Measurements from ENCODE around the gene RANBP2.
"Not testable (repeated sequence)": the region's sequence is repeated elsewhere in the genome, so short reads cannot be mapped to it uniquely, and the experiment has no call there.

Gene RANBP2

DNA sequence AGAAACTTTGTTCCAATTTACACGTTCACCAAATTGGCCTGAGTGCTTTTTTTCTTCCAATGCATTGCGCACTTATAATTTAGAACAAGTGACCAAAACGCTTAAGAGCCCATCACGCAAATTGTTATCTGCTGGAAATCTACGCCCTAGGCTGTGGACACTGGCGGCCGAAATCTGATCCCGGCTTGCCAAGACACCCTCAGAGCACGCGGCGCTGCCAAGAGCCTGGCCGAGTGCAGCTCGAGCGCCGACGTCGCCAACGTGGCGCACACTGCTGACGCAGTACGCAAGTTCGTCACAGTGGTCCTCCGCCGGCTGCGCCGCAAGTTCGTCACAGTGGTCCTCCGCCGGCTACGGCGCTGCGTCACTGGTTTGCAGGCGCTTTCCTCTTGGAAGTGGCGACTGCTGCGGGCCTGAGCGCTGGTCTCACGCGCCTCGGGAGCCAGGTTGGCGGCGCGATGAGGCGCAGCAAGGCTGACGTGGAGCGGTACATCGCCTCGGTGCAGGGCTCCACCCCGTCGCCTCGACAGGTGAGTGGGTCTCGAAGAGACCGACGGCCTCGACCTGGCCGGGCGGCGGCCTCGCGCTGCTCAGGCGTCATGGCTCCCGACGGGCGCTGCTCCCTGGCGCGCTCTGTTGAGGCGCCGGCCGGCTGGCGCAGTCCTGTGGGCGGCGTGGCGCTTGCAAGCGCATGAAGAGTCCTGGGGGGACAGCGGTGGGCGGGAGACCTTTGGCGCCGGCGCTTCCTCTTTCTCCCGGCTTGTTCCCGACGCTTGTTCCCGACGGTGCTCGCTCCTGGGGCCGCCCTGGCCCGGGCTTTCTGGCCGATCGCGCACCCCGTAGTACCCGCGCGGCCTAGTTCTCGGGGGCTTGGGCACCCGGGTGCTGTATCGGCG is at the start of gene RANBP2:
Gene RANBP2, plus strand, starts transcription at position 334 of the 896 bp plus-strand sequence. Its CDS starts 125 bp downstream, at position 459.
- DNase-seq (ENCODE audit: low read depth) = peak; percentile 95

DNA sequence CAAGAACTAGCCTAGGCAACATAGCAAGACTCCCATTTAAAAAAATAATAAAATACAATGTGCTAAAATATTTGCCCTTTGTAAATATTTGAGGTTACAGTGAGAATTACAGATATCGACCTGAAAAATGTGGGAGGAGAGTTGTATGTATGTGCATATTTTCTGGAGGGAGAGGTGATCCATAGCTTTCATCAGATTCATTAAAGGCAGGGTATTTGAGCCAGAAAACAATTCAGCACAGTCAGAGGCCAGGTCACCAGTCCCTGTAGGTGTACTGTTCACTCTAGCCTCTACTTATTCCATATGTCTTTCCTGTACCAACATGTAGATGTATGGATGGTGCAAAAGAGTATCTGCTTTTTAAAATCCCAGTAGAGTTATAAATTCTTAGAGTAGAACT is 49.0 kb upstream of the RANBP2 start:
- DNase-seq (ENCODE audit: low read depth) = not testable (repeated sequence)

DNA sequence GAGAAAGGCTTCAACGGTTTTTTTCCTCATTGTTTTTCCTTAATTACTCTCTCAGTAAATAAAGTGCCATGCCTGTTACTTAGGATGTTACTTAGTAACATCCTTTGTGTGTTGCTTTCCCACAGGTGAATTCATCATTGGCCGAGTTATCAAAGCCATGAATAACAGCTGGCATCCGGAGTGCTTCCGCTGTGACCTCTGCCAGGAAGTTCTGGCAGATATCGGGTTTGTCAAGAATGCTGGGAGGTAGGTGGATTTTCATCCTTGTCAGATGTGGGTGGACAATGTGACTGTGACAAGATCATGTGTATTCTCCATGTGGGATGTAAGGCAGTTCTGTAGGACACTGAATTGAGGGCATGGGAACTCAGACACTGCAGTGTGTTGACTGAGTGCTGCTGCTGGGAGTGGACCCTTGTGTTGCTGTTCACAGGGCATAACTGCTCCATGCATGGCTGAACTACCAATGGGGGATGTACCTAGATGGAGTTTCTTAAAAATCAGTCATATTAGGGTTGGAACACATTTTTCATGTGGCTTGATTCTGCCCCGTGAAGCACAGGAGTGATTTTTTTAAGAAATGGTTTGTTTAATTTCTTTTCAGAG is 47.0 kb upstream of the RANBP2 start:
- not testable (repeated sequence) for DNase-seq (ENCODE audit: low read depth)

DNA sequence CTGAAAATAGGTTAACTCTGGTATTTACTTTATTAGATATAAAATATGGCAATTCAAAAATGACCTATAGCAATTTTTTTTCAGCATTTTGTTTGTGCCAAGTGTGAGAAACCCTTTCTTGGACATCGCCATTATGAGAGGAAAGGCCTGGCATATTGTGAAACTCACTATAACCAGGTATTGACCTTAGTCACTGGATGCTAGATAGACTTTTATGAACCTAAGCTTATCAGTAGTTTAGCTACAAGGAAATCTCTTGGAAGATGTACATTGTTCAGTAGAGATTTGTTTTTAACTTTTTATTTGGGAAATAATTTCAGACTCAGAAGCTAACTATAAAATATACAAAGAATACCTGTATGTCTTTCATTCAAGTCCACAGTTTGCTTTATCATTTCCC is 42.8 kb upstream of the RANBP2 start:
- DNase-seq (ENCODE audit: low read depth) = not testable (repeated sequence)

- DNase-seq (ENCODE audit: low read depth) = not testable (repeated sequence)
Observed at GRCh38 chr2:108677239-108677744, 42.0 kb upstream of the RANBP2 start.

DNA sequence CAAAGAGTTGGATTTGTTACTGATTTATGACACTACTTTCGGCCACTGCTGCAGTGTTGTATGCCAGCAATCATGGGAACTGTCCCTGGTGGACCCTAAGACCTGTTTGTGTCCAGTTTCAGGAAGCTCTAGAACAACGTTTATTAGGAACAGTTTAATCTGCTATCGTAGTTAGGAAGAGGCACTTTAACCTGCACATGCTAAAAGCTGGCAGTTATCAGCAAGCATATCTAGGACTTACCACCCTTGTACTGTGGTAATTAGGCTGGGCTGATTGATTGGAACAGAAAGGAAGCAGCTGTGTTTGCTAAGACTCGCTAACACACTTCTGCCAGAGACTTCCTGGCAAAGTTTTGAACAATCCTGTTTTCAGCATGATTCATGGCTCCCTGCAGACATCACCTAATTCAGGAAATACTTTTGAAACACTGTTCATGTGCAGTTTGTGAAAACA is 41.1 kb upstream of the RANBP2 start:
- peak; percentile 18 for DNase-seq (ENCODE audit: low read depth)

GRCh38 chr2:108680805-108681204 is 38.5 kb upstream of the RANBP2 start:
- not testable (repeated sequence) for DNase-seq (ENCODE audit: low read depth)

DNA sequence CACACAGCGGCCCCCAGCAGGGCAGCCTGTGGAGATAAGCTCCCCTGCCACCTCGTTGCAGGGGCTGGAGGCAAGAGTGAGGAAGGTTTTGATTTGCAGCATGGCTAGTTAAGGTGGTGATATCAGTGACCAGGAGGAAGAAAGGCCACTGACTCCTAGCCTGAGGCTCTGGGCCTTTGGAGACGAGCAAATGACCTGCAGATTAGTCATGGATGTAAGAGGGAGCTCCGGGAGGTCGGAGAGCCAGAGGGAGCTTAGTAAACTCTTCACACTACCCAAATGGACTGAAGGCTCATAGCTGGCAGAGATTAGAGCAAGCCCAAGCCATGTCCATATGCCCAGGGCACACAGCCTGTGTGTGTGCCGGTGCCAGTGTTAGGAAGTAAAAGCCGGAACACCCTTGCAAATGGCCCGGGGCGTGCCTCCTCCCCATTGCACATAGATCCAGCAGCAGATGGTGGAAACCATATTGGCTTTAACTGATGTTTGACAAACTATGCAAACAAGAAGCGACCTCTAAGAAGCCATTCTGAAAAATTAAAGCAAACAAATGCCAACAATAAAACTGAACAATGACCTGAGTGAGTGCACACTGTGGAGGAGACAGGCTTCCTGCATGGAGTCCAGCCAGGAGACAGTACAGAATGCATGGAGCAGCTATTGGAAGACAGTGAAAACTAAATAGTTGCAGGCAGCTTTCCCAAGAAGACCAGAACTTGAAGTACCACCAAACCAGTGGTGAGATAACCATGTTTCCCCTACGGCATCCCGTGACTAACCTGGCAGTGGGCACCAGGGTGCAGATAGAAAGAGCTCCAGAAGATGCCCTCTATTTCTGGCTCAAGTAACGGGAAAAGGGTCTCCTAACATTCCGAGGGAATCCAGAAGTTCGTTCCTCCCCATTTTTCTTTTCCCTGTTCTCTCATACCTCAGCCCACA is 30.2 kb upstream of the RANBP2 start:
- not testable (repeated sequence) for DNase-seq (ENCODE audit: low read depth)

DNA sequence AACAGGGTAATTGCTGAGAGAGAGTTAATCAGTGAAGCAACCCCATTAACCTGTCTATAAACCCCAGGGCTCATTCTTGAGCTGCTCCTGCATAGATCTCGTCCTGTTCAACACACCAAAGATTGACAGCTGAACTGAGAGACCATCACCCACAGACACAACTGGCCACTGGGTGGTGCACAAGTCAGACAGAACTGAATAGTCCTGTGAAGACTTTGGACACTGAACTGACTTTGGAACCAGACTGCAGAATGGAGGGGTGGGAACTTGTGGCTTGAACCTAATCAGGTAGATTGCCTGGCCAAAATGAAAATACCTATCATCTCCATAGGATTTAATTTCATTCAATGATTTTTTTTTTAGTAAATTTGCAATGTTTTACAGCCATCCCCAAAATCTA is 29.3 kb upstream of the RANBP2 start:
- not testable (repeated sequence) for DNase-seq (ENCODE audit: low read depth)

DNA sequence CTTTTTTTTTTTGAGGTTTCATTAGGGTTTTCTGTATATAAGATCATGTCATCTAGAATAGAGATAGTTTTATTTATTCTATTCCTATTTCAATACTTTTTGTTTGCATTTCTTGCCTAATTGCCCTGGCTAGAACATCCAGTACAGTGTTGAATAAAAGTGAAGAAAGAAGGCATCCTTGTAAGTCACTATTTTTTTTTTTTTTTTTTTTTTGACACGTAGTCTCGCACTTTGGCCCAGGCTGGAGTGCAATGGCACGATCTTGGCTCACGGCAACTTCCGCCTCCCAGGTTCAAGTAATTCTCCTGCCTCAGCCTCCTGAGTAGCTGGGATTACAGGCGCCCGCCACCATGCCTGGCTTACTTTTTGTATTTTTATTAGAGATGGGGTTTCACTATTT is 27.8 kb upstream of the RANBP2 start:
- DNase-seq (ENCODE audit: low read depth) = no peak

DNA sequence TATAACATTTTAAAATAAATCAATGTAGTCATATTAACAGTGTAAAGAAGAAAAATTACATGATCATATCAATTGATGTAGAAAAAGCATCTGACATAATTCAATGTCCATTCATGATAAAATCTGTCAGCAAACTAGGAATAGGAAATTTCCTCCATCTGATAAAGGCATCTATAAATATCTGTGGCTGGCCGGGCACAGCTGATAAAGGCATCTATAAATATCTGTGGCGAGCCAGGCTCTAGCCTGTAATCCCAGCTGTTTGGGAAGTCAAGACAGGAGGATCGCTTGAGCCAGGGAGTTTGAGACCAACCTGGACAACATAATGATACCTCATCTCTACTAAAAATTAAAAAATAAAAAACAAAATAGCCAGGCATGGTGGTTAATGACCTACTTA is 18.1 kb upstream of the RANBP2 start:
- DNase-seq (ENCODE audit: low read depth) = no peak

- DNase-seq (ENCODE audit: low read depth) = no peak
Observed at GRCh38 chr2:108701806-108702205, 17.5 kb upstream of the RANBP2 start.

DNA sequence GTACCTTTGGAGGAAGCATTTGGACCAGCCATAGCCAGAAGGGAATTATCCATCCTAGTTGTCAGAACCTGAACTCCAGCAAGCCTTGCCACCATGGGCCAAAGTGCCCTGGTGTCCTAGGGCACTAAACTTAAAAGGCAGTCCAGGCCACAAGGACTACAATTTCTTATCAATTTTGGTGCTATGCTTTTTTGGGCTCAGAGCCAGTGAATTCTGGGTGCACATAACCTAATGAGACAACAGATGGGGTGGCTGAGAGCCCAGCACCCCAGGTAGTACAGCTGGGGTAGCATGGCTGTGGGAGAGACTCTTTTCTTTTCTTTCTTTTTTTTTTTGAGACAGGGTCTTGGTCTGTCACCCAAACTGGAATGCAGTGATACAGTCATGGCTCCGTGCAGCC is 14.4 kb upstream of the RANBP2 start:
- DNase-seq (ENCODE audit: low read depth) = no peak

DNA sequence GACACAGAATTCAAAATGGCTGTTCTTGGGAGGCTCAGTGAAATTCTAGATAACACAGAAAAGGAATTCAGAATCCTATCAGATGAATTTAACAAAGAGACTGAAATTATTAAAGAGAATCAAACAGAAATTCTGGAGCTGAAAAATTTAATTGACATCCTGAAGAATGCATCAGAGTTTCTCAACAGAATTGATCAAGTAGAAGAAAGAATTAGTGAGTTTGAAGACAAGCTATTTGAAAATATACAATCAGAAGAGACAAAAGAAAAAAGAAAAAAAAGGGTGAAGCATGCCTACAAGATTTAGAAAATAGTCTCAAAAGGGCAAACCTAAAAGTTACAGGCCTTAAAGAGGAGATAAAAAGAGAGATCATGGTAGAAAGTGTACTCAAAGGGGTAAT is 12.0 kb upstream of the RANBP2 start:
- no peak for DNase-seq (ENCODE audit: low read depth)

DNA sequence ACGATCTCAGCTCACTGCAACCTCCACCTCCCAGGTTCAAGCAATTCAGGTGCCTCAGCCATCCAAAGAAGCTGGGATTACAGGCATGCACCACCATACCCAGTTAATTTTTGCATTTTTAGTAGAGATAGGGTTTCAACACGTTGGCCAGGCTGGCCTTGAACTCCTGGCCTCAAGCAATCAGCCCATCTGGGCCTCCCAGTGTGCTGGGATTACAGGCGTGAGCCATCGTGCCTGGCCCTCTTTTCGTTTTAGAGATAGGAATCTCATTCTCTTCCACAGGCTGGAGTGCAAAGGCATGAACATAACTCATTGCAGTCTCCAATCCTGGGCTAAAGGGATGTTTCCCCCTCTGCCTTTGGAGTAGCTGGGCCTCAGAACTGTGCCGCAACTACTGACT is 2.3 kb upstream of the RANBP2 start:
- DNase-seq (ENCODE audit: low read depth) = not testable (repeated sequence)

GRCh38 chr2:108726048-108726447 is 6.8 kb downstream of the RANBP2 start:
- DNase-seq (ENCODE audit: low read depth) = not testable (repeated sequence)

DNA sequence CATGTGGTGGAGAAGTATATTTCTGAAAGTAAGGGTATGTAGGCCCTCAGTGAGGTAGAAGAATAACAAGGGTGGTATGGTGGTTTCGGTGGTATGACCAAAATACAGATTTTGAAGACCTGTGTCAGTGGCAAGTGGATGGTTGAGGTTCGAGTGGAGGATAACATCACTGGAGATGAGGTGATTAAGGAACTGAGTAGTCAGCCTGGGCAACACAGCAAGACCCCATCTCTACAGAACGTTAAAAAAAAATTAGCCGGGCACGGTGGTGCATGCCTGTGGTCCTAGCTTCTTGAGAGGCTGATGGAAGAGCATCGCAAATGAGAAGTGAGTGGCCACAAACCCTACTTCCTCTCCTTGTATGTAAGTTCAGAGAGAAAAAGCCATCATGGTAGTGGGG is 15.4 kb downstream of the RANBP2 start:
- DNase-seq (ENCODE audit: low read depth) = not testable (repeated sequence)

DNA sequence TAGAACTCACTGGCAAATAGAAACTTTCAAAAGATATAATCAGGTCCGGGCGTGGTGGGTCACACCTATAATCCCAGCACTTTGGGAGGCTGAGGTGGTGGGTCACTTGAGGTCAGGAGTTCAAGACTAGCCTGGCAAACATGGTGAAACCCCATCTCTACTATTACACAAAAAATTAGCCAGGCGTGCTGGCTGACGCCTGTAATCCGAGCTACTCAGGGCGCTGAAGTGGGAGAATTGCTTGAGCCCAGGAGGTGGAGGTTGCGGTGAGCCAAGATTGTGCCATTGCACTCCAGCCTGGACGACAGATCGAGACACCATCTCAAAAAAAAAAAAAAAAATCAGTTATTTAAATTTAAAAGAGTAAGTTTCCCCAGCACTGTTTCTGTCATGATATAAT is 38.7 kb downstream of the RANBP2 start:
- not testable (repeated sequence) for DNase-seq (ENCODE audit: low read depth)

- DNase-seq (ENCODE audit: low read depth) = not testable (repeated sequence)
Observed at GRCh38 chr2:108762618-108763017, 43.3 kb downstream of the RANBP2 start.

GRCh38 chr2:108766671-108767070 is 47.4 kb downstream of the RANBP2 start:
- not testable (repeated sequence) for DNase-seq (ENCODE audit: low read depth)

DNA sequence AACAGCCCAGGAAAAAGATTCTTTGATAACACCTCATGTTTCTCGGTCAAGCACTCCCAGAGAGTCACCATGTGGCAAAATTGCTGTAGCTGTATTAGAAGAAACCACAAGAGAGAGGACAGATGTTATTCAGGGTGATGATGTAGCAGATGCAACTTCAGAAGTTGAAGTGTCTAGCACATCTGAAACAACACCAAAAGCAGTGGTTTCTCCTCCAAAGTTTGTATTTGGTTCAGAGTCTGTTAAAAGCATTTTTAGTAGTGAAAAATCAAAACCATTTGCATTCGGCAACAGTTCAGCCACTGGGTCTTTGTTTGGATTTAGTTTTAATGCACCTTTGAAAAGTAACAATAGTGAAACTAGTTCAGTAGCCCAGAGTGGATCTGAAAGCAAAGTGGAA is 48.6 kb downstream of the RANBP2 start:
- not testable (repeated sequence) for DNase-seq (ENCODE audit: low read depth)

DNA sequence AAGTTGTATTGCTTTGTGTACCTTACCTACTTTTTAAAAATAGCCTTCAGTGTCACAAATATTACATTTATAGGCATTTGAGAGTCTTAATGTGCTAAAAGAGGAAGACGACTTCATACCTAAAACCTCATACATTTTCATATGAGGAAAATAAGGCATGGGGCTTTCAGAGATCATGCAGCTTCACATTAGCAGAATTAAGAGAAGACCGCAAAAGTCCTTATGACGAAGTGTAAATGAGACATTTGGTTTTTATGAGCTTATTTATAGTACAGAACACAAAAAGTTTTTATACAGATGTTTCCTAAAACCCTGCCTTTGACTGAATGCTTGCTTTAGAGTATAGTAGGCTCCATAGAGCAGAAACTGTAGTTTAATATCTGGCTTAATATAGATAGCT is 57.2 kb downstream of the RANBP2 start:
- DNase-seq (ENCODE audit: low read depth) = no peak
